H9 (cell line): ENCODE results near the gene SNX30. TPM values are rescaled to one million over a fixed set of nuclear protein-coding genes. Genes with fewer than 3 reads are reported as not detected.

Experiments used
- DNase-seq: peaks from one replicate; pipeline ENCODE4 v3.0.0-alpha.2; 2017
- H2AFZ ChIP-seq: one replicate; pipeline ENCODE4 v1.6.1; 2013; ENCODE audit warnings: mild to moderate bottlenecking, low read length, control low read depth, moderate library complexity
- H2AK5ac ChIP-seq: 2 replicates; pipeline ENCODE4 v1.6.1; 2013; ENCODE audit warnings: low read length, control low read depth, mixed read lengths; ENCODE audit not compliant: insufficient read length
- H2BK120ac ChIP-seq: one replicate; pipeline ENCODE4 v1.6.1; 2013; ENCODE audit warnings: low read depth, mild to moderate bottlenecking, low read length, control low read depth, inconsistent platforms; ENCODE audit not compliant: poor library complexity, severe bottlenecking
- H2BK12ac ChIP-seq: 2 replicates; pipeline ENCODE4 v1.6.1; 2013; ENCODE audit warnings: low read length, control low read depth, mixed read lengths, low read depth; ENCODE audit not compliant: insufficient read length
- H2BK15ac ChIP-seq: 2 replicates; pipeline ENCODE4 v1.6.1; 2013; ENCODE audit warnings: low read depth, low read length, control low read depth
- H2BK20ac ChIP-seq: one replicate; pipeline ENCODE4 v1.6.1; 2013; ENCODE audit warnings: low read depth, mild to moderate bottlenecking, low read length, control low read depth, inconsistent platforms; ENCODE audit not compliant: poor library complexity, severe bottlenecking
- H2BK5ac ChIP-seq: 2 replicates; pipeline ENCODE4 v1.6.1; 2013; ENCODE audit warnings: low read length, control low read depth, mixed read lengths; ENCODE audit not compliant: insufficient read length
- H3K14ac ChIP-seq: 2 replicates; pipeline ENCODE4 v1.6.1; 2013; ENCODE audit warnings: low read length, control low read depth; ENCODE audit not compliant: insufficient read depth
- H3K18ac ChIP-seq: 2 replicates; pipeline ENCODE4 v1.6.1; 2013; ENCODE audit warnings: low read depth, mild to moderate bottlenecking, mixed read lengths, low read length, control low read depth; ENCODE audit not compliant: insufficient read length
- H3K23ac ChIP-seq: 2 replicates; pipeline ENCODE4 v1.6.1; 2013; ENCODE audit warnings: low read length, control low read depth, mixed read lengths, low read depth; ENCODE audit not compliant: insufficient read length
- H3K23me2 ChIP-seq: 2 replicates; pipeline ENCODE4 v1.6.1; 2013; ENCODE audit warnings: low read depth, mild to moderate bottlenecking, mixed read lengths, low read length, control low read depth; ENCODE audit not compliant: insufficient read length, poor library complexity, severe bottlenecking
- H3K27ac ChIP-seq: 2 replicates; pipeline ENCODE4 v1.5.1; 2013; ENCODE audit warnings: low read length, control low read depth, mixed read lengths, low read depth; ENCODE audit not compliant: insufficient read length
- H3K27me3 ChIP-seq: 2 replicates; pipeline ENCODE4 v1.6.1; 2013; ENCODE audit warnings: low read length, control low read depth, inconsistent platforms; ENCODE audit not compliant: insufficient read depth
- H3K4ac ChIP-seq: 2 replicates; pipeline ENCODE4 v1.6.1; 2013; ENCODE audit warnings: low read depth, mild to moderate bottlenecking, control low read depth, inconsistent platforms, low read length, moderate library complexity
- H3K4me1 ChIP-seq: 2 replicates; pipeline ENCODE4 v1.6.1; 2013; ENCODE audit warnings: low read length, control low read depth, inconsistent platforms; ENCODE audit not compliant: insufficient read depth
- H3K4me2 ChIP-seq: 2 replicates; pipeline ENCODE4 v1.6.1; 2013; ENCODE audit warnings: low read length, control low read depth, mixed read lengths; ENCODE audit not compliant: insufficient read length, insufficient read depth
- H3K56ac ChIP-seq: 2 replicates; pipeline ENCODE4 v1.6.1; 2013; ENCODE audit warnings: low read depth, mild to moderate bottlenecking, mixed read lengths, low read length, control low read depth; ENCODE audit not compliant: insufficient read length
- H3K79me1 ChIP-seq: 2 replicates; pipeline ENCODE4 v1.6.1; 2013; ENCODE audit warnings: low read depth, mild to moderate bottlenecking, moderate library complexity, low read length, control low read depth, inconsistent platforms; ENCODE audit not compliant: insufficient read depth, poor library complexity, severe bottlenecking
- H3K79me2 ChIP-seq: 2 replicates; pipeline ENCODE4 v1.6.1; 2013; ENCODE audit warnings: low read length, control low read depth, inconsistent platforms; ENCODE audit not compliant: insufficient read depth
- H3K9ac ChIP-seq: 2 replicates; pipeline ENCODE4 v1.6.1; 2013; ENCODE audit warnings: low read length, control low read depth, mixed read lengths; ENCODE audit not compliant: insufficient read length; ENCODE audit errors: extremely low read depth
- H3K9me3 ChIP-seq: one replicate; pipeline ENCODE4 v1.6.1; 2013; ENCODE audit warnings: low read depth, low read length, inconsistent platforms; ENCODE audit not compliant: control insufficient read depth
- H3T11ph ChIP-seq: one replicate; pipeline ENCODE4 v1.6.1; 2013; ENCODE audit warnings: mild to moderate bottlenecking, low read length, control low read depth, inconsistent platforms
- H4K20me1 ChIP-seq: one replicate; pipeline ENCODE4 v1.6.1; 2013; ENCODE audit not compliant: control insufficient read depth, insufficient read length, insufficient read depth
- H4K5ac ChIP-seq: 2 replicates; pipeline ENCODE4 v1.6.1; 2013; ENCODE audit warnings: low read depth, mild to moderate bottlenecking, mixed read lengths, low read length, control low read depth; ENCODE audit not compliant: insufficient read length
- H4K8ac ChIP-seq: replicated peaks from 2 replicates; pipeline ENCODE4 v1.6.1; 2013; ENCODE audit warnings: low read length, control low read depth, mixed read lengths, low read depth; ENCODE audit not compliant: insufficient read length
- H4K91ac ChIP-seq: 2 replicates; pipeline ENCODE4 v1.6.1; 2013; ENCODE audit warnings: low read depth, mild to moderate bottlenecking, moderate library complexity, mixed read lengths, low read length, control low read depth; ENCODE audit not compliant: insufficient read length
- H3K27ac Mint-ChIP-seq, 3 experiments: 2 replicates in 2 of 3; 3 replicates in 1 of 3; pipeline ENCODE4 v1.8.0; 2020 to 2021; ENCODE audit warnings: mixed read lengths in 3 of 3, mild to moderate bottlenecking in 1 of 3, moderate library complexity in 1 of 3
- H3K27me3 Mint-ChIP-seq: 2 replicates; pipeline ENCODE4 v1.8.0; 2021; ENCODE audit warnings: low read depth, mild to moderate bottlenecking, moderate library complexity, mixed read lengths
- H3K36me3 Mint-ChIP-seq, 3 experiments: 2 replicates in 2 of 3; 3 replicates in 1 of 3; pipeline ENCODE4 v1.8.0; 2020 to 2021; ENCODE audit warnings: low read depth in 3 of 3, mixed read lengths in 3 of 3; ENCODE audit not compliant: insufficient read depth in 1 of 3
- H3K4me1 Mint-ChIP-seq, 2 experiments: 2 replicates each; pipeline ENCODE4 v1.8.0; 2020; ENCODE audit warnings: mixed read lengths in 2 of 2
- H3K4me3 Mint-ChIP-seq, 2 experiments: 2 replicates in 1 of 2; 3 replicates in 1 of 2; pipeline ENCODE4 v1.8.0; 2020 to 2021; ENCODE audit warnings: mild to moderate bottlenecking in 2 of 2, mixed read lengths in 2 of 2, moderate library complexity in 1 of 2
- H3K9me3 Mint-ChIP-seq, 2 experiments: 2 replicates in 1 of 2; 3 replicates in 1 of 2; pipeline ENCODE4 v1.8.0; 2020; ENCODE audit warnings: mild to moderate bottlenecking in 2 of 2, mixed read lengths in 2 of 2, moderate library complexity in 1 of 2
- CTCF ChIP-seq: fragments of 200-600 bp; sonication (generic); conservative IDR thresholded peaks from 3 replicates; pipeline ENCODE4 v1.8.0; 2021; ENCODE audit warnings: antibody characterized with exemption, mild to moderate bottlenecking
- WGBS: extraction: QIAGEN DNeasy Blood & Tissue Kit; methylation state at CpG from one replicate; pipeline ENCODE4 v1.1.7; 2013; ENCODE audit warnings: missing lambda C conversion rate, low lambda C conversion rate, mixed read lengths; ENCODE audit not compliant: insufficient read length; ENCODE audit errors: extremely low coverage; 5-methylcytosine and 5-hydroxymethylcytosine counted together
- total RNA-seq: library from RNA; stranded (reverse); gene quantifications from 2 replicates; pipeline ENCODE4 v1.2.1, GENCODE V29; 2021

SNX30 gene
- total RNA-seq, 1 experiment from 2014 or later: 10.3 TPM

GRCh38 chr9:112764344-112764743, 13.8 kb downstream of the SNX30 start:
- Histone ChIP-seq H2BK120ac (no peak overlapping the region), H2BK20ac (no peak overlapping the region), H3K9ac (no peak overlapping the region), H3K23me2 (no peaks in the 10 kb centered on the region), H3K56ac (no peak overlapping the region), H2AK5ac (no peak overlapping the region), H2AFZ (no peak overlapping the region), H3K4ac (no peak overlapping the region), H4K5ac (no peak overlapping the region), H3T11ph (no peak overlapping the region), H3K79me2 (0 out of 2 replicates have a peak, but pooled peaks cover 2% of the 10 kb centered on the region), H2BK5ac (no peak overlapping the region), H3K9me3 (no peaks in the 10 kb centered on the region), H3K27me3 (no peaks in the 10 kb centered on the region), H4K20me1 (no peaks in the 10 kb centered on the region), H3K14ac (no peak overlapping the region), H3K18ac (no peak overlapping the region), H3K79me1 (no peaks in the 10 kb centered on the region), H3K23ac (no peak overlapping the region), H3K4me1 (no peaks in the 10 kb centered on the region; the same call in 1 of the 2 replicates), H4K91ac (no peak overlapping the region), H3K4me2 (no peak overlapping the region), H2BK15ac (no peak overlapping the region), H2BK12ac (no peak overlapping the region), H4K8ac (no peak overlapping the region), H3K27ac (no peak overlapping the region)
- H3K27me3 Mint-ChIP-seq: no peaks in the 10 kb centered on the region
- peak overlapping the region in 2 of 3 experiments; percentile 34 to 67; a peak in 3 of 7 replicates for H3K27ac Mint-ChIP-seq
- no CpG with 5 or more reads among the region's 5 CpGs for WGBS
- peaks cover 0 to 7% (median 0%) of the 10 kb centered on the region in 3 experiments; a peak in 4 of 7 replicates for H3K36me3 Mint-ChIP-seq
- no peak for DNase-seq
- peaks cover 15 to 16% of the 10 kb centered on the region in 2 experiments for H3K4me1 Mint-ChIP-seq
- H3K9me3 Mint-ChIP-seq: peaks cover 6 to 8% of the 10 kb centered on the region in 2 experiments; a peak in 4 of 5 replicates
- no peak overlapping the region for H3K4me3 Mint-ChIP-seq
- no peak for TF ChIP-seq CTCF
